Ovary (tissue), 3 donors: ENCODE measurements around the gene UCN3.

Experiments
- CTCF ChIP-seq, 3 donors: fragments of 450-650 bp in 2 of 3; fragments of 200-600 bp in 1 of 3; IDR thresholded peaks; one replicate each; pipeline versions ENCODE4 v1.5.1 to v1.8.0; 2016 to 2022; ENCODE audit warnings: antibody characterized with exemption in 3 of 3, mild to moderate bottlenecking in 1 of 3
- POLR2A ChIP-seq: fragments of 450-650 bp; IDR thresholded peaks from one replicate; pipeline ENCODE4 v1.6.1; 2017; ENCODE audit warnings: antibody characterized with exemption, mild to moderate bottlenecking, moderate library complexity
- donor health status: DM: no; HTN: no; CAD: no.

- no peak for TF ChIP-seq POLR2A
- no peak for TF ChIP-seq CTCF (IDR thresholded peaks at IDR 0.05)
These were observed 8.5 kb downstream of the UCN3 start for GRCh38 chr10:5373307-5373706.
